Frontal cortex (tissue), 4 donors: ENCODE data around the gene CREB5. TPM values are rescaled to one million over a fixed set of nuclear protein-coding genes. Genes with fewer than 3 reads are reported as not detected.
"Not testable (repeated sequence)": the region's sequence is repeated elsewhere in the genome, so short reads cannot be mapped to it uniquely, and the experiment has no call there.

Source experiments
- DNase-seq, 2 donors: peaks; one replicate each; pipeline ENCODE4 v3.0.0; 2012; ENCODE audit warnings: low spot score in 2 of 2
- FAIRE-seq: peaks from 2 replicates; lab custom pipeline; 2012; peaks lifted over from hg19 to GRCh38; lab: Jason Lieb, UNC
- total RNA-seq: library from RNA; depleted of rRNA; stranded (reverse); fragments of >200 nt; gene quantifications from one replicate; pipeline ENCODE4 v1.2.3, GENCODE V29; 2014
- donor health status: control.
- donor health status: control.
- donor health status: control.

The CREB5 gene
- total RNA-seq, 1 donor from 2014 or later: 4.5 TPM

GRCh38 chr7:28595076-28595475, 182.8 kb downstream of the CREB5 start:
- DNase-seq (no peak), FAIRE-seq (no peak)

DNA sequence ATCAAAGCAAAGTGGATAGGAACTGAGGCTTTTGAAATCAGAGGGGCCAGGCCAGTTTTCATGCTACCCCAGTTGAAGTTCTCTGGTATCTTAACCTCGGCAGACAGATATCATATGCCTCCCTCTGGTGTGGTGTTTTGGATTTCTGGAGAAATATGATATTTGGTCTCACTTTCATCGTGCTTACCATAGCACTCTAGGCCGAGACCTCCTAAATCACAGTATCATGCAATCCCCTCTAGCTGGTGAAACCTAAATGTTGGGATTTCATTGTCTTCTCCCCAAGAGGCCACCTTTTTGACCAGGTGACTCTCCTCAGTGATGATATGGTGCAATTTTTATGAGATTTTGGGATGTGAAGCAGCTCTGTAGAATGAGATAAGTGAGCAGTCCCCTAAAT, 183.5 kb downstream of the CREB5 start:
- no peak for FAIRE-seq

DNA sequence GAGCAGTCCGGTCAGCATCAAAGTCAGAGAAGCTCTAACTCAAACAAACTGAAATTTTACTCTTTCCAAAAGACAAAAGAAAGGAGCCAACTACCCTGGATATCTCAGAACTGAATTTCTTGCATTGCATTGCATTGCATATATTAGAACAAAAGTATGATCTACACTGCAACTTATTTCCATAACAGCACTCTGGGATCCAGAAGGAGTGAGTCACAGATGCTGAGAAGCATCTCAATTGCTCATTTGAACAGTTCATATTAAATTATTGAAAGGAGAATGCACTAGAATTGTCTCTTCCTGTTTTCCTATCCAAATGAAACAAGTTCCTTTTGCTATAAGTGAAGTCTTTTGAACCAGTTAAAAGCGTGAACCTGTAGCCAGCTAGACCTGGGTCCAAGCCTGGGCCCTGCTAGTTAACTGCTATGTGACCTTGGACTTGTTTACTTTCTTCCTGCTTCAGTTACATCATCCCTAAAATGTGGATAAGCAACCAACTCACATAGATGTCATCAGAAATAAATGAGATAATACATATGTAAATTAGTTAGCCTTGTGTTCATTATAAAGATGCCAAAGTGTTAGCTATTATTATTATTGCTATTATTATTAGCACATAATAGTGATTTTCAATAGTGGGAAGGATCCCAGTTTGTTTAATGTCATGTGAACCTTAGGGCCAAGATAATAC, 184.1 kb downstream of the CREB5 start:
- FAIRE-seq (no peak), DNase-seq (no peak)

More for the DNA sequence above, 183.5 kb downstream of the CREB5 start:
- DNase-seq: no peak

DNA sequence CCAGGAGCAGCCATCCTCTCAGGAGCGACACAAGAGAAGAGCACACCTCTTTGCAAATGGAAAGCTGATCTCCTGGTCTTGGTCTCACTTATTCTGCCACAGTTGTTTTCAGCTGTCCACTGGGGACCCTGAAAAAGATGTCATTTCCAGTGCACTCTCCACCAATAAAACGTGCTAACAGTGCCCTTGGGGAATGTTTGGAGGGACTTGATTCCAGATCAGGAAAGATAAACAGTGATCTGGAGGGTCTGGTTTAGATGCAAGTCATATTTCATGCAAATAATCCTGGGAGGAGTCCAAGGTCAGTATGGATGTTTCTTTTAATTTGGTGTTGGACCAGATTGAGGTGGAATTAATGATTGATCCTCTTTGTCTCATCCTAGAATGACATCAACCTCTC, 185.0 kb downstream of the CREB5 start:
- DNase-seq (no peak), FAIRE-seq (no peak)

GRCh38 chr7:28598037-28598436, 185.7 kb downstream of the CREB5 start:
- not testable (repeated sequence) for DNase-seq, FAIRE-seq

DNA sequence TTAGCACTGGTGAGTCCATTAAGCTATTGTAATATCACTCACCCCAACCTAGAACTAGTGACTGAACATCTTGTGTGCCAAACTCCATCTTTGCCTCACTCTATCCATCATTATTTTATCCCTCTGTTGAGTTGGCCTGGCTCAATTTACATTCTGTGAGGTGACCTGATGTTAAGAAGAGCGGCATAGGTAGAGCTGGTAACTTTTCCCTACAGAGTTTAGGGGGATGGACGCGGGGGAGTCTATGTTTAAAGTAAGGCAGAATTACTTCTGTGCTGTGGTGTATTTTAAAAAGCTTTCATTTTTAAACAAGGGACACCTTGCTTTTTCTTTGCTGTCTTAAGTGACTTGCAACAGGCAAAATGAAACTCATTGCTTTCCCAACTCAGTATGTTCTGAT, 186.3 kb downstream of the CREB5 start:
- DNase-seq (no peak), FAIRE-seq (no peak)

- FAIRE-seq (no peak), DNase-seq (no peak)
Measured at GRCh38 chr7:28599411-28599810, 187.1 kb downstream of the CREB5 start.

DNA sequence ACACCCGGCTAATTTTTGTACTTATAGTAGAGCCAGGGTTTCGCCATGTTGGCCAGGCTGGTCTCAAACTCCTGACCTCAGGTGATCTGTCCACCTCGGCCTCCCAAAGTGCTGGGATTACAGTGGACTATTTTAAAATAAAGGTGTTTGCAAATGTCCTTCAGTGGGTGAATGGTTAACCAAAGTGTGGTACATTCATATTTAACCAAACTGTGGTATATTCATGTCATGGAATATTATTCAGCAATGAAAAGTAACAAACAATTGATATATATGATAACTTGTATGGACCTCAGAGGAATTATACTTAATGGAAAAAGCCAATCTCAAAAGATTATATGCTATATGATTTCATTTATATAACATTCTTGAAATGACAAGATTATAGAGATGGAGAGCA, 190.0 kb downstream of the CREB5 start:
- FAIRE-seq (no peak), DNase-seq (no peak)

DNA sequence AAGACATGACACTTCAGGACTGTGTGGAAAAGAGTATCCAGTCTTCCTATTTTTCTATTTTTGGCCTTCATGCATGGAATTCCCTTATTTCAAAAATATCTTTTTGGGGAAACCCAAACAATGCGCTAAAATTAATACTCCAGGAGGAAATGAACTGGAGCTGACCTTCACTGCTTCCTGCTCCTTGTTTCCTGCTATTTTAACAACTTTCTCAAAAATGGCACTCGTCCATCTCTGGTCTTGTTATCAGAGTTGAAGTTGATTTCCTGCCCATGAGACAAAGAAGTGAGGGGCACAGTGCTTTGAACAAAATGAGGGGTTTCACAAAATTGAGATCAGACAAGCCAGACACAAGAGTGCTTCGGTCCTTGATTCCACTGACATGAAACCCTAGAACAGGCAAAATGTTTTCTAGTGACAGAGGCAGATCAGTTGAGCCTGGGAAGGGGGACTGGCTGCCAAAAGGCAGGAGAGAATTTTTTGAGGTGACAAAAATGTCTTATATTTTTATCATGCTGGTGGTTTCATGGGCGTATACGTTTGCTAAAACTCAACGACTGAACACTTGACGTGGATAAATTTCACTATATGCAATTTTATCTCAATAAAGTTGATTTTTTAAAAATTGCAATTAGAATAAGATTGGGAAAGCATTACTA, 193.2 kb downstream of the CREB5 start:
- DNase-seq: no peak
- FAIRE-seq: no peak

DNA sequence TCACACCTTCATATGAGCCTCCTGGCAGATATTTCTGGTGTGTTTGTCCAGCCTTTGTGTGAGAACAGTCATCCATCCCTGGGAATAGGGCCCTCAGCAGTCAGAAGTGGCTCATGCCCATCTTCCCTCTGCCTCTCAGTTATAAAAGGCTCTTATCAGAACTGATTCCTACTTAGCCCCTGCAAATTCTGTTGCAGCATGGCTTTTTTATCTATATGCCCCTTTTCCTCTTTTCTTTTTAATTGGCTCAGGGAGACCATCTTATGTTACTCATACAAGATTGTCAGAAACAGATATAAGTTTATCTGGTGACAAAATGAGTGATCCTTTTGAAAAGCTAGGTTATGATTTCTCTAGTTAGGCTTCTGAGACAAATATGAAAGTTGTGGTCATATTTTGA, 194.1 kb downstream of the CREB5 start:
- no peak for DNase-seq
- FAIRE-seq: no peak

DNA sequence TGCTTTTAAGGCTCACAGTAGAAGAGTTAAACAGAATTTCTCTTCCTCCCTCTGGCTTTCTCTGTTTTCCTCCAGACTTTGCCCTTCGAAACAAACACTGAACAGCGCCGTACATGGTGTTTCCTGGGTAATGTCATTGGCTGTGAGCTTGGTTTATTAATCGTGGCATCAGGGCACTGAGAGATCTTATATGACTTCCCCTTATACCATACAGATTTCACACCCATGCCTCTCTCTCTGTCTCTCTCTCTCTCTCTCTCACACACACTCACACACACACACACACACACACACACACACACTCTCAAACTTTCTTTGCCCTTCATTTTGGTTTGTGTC, 195.5 kb downstream of the CREB5 start:
- no peak for FAIRE-seq
- no peak for DNase-seq

DNA sequence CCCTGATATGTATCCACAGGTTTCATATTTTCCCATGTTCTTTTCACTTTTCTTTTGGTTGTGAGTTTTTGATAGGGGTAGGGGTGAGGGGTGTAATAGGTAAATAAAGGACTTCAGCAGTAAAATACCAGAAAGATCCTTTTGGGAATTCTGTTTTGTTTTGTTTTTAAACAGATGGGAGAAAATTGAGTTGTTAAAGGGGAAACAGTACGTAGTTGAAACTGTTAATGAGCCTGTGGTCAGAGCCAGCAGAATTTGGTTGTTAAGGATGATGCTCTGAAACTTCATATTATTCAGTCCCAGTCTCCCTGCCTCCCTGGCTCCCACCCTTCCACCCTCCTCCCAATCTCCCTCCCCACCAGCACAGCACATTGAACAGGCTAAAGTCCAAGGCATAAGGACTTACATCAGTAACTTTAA, 195.9 kb downstream of the CREB5 start:
- DNase-seq (no peak), FAIRE-seq (no peak)

DNA sequence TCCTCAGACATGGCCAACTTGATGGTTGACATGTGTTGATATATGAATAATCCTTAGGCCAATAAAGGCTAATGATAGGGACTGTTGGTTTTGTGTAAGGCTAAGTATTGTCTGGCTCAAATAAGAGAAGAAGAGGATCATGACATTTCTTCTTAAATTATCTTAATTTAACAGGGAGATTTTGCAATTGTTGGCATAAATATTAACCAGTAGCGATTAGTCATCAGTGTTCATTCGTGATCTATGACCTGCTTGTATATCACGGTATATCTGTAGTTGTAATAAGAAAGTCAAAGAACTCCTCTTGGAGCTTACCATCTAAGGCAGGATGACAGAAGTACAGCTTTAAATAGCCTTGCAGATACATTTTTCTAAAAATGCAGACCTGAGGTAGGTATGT, 196.4 kb downstream of the CREB5 start:
- no peak for FAIRE-seq

GRCh38 chr7:28609608-28610007, 197.3 kb downstream of the CREB5 start:
- FAIRE-seq (no peak), DNase-seq (no peak)

More for the DNA sequence above, 196.4 kb downstream of the CREB5 start:
- DNase-seq: no peak

GRCh38 chr7:28611399-28611897, 199.1 kb downstream of the CREB5 start:
- not testable (repeated sequence) for FAIRE-seq, DNase-seq

DNA sequence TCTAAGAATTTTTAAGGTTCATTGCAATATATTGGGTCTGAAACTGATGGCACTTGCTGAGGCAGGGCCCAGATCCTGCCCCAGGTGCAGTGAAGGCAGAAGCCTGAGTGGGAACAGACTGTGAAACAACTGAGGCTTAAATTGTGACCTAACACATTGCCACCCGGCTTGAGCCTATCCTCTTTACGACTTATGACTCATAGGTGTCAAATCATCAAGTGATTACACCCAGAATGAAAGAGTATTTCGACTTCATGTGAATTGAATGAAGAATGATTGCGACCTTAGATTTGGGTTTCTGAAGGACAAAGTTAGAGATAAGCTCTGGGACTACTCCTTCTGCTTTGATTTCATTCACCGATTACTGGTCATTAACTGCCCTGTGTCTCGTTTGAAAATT, 200.9 kb downstream of the CREB5 start:
- DNase-seq: no peak
- FAIRE-seq: no peak

- DNase-seq (no peak), FAIRE-seq (no peak)
Measured at GRCh38 chr7:28615091-28615490, 202.8 kb downstream of the CREB5 start.

DNA sequence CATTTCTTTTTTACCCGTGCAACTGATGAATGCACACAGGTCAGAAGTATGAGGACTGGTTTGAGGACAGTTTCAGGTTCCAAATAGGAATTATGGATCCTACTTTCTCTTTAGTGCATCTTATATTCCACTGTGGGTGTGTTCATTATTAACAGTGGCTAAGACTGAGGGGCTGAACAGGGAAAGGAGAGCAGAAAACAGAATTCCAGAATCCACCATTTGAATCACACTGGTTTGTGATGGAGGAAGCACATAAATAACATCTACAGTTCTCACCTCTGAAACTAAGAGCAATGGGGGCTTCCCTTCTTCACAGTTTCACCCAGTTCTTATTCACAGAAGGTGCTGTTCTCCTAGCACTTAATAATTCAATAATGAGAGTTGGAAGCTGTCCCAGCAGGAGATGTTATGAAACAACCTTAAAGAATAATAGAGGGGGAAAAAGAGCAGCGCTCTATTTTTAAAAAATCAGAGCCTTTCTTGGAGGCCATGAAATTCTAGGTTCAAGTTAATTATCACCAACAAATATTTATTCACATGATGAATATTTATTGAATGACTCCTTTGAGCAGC, 205.1 kb downstream of the CREB5 start:
- FAIRE-seq (no peak), DNase-seq (no peak)

DNA sequence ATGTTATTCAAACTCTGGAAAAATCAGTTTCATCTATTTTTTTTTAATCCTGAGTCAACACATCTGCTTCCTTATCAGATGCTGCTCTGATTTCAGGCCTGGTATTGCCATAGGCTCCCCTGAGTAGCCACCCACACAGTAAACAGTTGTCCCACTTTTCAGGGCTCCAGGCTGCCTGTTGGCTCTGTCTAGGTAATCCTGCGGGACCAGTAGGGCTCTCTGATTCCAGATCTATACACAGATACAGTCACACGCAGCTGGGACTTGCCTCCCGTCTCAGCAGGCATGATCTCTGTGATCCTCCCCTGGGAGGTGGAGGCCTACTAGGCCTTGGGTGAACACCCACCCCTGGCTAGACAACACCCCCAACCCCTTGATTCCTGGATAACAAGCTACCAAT, 206.1 kb downstream of the CREB5 start:
- FAIRE-seq (no peak), DNase-seq (no peak)

GRCh38 chr7:28619256-28619655, 206.9 kb downstream of the CREB5 start:
- no peak for FAIRE-seq
- no peak for DNase-seq

GRCh38 chr7:28621369-28621841, 209.1 kb downstream of the CREB5 start:
- FAIRE-seq: no peak
- DNase-seq: no peak
